ENCODE data around the gene SRP68.

Gene SRP68

GRCh38 chr17:76027159-76027839 lies 45.0 kb downstream of the SRP68 start, which contains the start of gene EVPL (continued):
- TF ChIP-seq PRDM10 (tag by site-specific recombination; IDR thresholded peaks at IDR 0.05) (no peak), ZNF76 (tag by site-specific recombination; IDR thresholded peaks at IDR 0.05; ENCODE audit: borderline replicate concordance, low read depth) (no peak), ZFHX2 (tag by site-specific recombination; conservative IDR thresholded peaks at IDR 0.05) (peak; percentile 59), EGR2 (tag by site-specific recombination; IDR thresholded peaks at IDR 0.05; ENCODE audit: low read depth) (peak; percentile 70)

DNA sequence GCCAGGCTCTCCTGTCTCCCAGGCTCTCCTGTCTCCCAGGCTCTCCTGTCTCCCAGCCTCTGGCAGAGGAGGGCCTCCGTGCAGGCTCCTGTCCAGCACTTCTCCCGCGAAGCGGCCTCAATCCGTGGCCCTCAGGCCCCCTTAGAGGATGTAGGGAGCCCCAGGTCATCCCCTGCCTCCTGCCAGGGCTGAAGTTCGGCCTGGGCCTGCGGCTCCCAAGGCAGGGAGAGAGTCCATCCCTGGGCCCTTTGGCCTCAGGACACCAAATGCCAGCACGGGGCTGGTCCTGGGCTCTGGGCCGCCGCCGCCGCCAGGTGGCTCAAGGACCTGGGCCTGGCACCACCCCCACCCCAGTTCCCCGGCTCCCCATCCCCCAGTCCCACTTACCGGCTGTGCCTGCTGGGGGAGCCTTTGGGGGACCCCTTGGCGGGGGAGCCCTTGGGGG lies 45.6 kb downstream of the SRP68 start:
- peaks cover 12% of the 10 kb centered on the region for H3K4me1 ChIP-seq (ENCODE audit: control insufficient read depth, insufficient read depth, low read length)
- no peaks in the 10 kb centered on the region; a peak in 1 of 3 replicates for H3K36me3 ChIP-seq (ENCODE audit: control insufficient read depth in 2 of 2, insufficient read depth in 1 of 2, low read length in 2 of 2)
- H3K27ac ChIP-seq (ENCODE audit: extremely low read depth, low read depth, low read length) = no peak overlapping the region
- ChIA-PET POLR2A (interaction anchor here (0.7 kb wide), 1 partner anchor 95 kb away, joined by 4 read pairs; no protein-coding TSS in a partner anchor), CTCF (interaction anchor here (0.6 to 1.8 kb wide), 2 partner anchors 13 to 75 kb away, joined by 4 to 6 read pairs; no protein-coding TSS in a partner anchor)
- H3K4me3 ChIP-seq (ENCODE audit: low read depth, low read length) = no peak overlapping the region
- no peaks in the 10 kb centered on the region for H3K9me3 ChIP-seq (ENCODE audit: control insufficient read depth, insufficient read depth, low read depth, low read length)
- TF ChIP-seq ZNF132 (tag by site-specific recombination; IDR thresholded peaks at IDR 0.05; ENCODE audit: borderline replicate concordance) = no peak
- no peak for TF ChIP-seq ZNF626 (tag by site-specific recombination; IDR thresholded peaks at IDR 0.05)
- no peak for TF ChIP-seq ZNF184 (tag by site-specific recombination; IDR thresholded peaks at IDR 0.05)
- no peak for TF ChIP-seq MZF1 (tag by site-specific recombination; IDR thresholded peaks at IDR 0.05; ENCODE audit: borderline replicate concordance)
- no peak for TF ChIP-seq ZNF776 (tag by site-specific recombination; IDR thresholded peaks at IDR 0.05; ENCODE audit: borderline replicate concordance)
- no peak for TF ChIP-seq ZNF394 (tag by site-specific recombination; IDR thresholded peaks at IDR 0.05; ENCODE audit: borderline replicate concordance)
- TF ChIP-seq, protein P1, sequence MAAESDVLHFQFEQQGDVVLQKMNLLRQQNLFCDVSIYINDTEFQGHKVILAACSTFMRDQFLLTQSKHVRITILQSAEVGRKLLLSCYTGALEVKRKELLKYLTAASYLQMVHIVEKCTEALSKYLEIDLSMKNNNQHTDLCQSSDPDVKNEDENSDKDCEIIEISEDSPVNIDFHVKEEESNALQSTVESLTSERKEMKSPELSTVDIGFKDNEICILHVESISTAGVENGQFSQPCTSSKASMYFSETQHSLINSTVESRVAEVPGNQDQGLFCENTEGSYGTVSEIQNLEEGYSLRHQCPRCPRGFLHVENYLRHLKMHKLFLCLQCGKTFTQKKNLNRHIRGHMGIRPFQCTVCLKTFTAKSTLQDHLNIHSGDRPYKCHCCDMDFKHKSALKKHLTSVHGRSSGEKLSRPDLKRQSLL (tag by site-specific recombination; IDR thresholded peaks at IDR 0.05) = no peak
- TF ChIP-seq, protein P2, sequence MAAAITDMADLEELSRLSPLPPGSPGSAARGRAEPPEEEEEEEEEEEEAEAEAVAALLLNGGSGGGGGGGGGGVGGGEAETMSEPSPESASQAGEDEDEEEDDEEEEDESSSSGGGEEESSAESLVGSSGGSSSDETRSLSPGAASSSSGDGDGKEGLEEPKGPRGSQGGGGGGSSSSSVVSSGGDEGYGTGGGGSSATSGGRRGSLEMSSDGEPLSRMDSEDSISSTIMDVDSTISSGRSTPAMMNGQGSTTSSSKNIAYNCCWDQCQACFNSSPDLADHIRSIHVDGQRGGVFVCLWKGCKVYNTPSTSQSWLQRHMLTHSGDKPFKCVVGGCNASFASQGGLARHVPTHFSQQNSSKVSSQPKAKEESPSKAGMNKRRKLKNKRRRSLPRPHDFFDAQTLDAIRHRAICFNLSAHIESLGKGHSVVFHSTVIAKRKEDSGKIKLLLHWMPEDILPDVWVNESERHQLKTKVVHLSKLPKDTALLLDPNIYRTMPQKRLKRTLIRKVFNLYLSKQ (tag by site-specific recombination; IDR thresholded peaks at IDR 0.05; ENCODE audit: borderline replicate concordance) = no peak
- TF ChIP-seq SP7 (tag by site-specific recombination; IDR thresholded peaks at IDR 0.05) = no peak
- TF ChIP-seq, protein P3, sequence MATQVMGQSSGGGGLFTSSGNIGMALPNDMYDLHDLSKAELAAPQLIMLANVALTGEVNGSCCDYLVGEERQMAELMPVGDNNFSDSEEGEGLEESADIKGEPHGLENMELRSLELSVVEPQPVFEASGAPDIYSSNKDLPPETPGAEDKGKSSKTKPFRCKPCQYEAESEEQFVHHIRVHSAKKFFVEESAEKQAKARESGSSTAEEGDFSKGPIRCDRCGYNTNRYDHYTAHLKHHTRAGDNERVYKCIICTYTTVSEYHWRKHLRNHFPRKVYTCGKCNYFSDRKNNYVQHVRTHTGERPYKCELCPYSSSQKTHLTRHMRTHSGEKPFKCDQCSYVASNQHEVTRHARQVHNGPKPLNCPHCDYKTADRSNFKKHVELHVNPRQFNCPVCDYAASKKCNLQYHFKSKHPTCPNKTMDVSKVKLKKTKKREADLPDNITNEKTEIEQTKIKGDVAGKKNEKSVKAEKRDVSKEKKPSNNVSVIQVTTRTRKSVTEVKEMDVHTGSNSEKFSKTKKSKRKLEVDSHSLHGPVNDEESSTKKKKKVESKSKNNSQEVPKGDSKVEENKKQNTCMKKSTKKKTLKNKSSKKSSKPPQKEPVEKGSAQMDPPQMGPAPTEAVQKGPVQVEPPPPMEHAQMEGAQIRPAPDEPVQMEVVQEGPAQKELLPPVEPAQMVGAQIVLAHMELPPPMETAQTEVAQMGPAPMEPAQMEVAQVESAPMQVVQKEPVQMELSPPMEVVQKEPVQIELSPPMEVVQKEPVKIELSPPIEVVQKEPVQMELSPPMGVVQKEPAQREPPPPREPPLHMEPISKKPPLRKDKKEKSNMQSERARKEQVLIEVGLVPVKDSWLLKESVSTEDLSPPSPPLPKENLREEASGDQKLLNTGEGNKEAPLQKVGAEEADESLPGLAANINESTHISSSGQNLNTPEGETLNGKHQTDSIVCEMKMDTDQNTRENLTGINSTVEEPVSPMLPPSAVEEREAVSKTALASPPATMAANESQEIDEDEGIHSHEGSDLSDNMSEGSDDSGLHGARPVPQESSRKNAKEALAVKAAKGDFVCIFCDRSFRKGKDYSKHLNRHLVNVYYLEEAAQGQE (tag by site-specific recombination; IDR thresholded peaks at IDR 0.05) = no peak
- no peak for TF ChIP-seq ZBTB10 (tag by site-specific recombination; IDR thresholded peaks at IDR 0.05)
- TF ChIP-seq ZNF529 (tag by site-specific recombination; IDR thresholded peaks at IDR 0.05; ENCODE audit: insufficient replicate concordance) = no peak
- no peak for TF ChIP-seq ZNF791 (tag by site-specific recombination; IDR thresholded peaks at IDR 0.05)

Data from HEK293 (cell line).